NCI-H1105 (cell line): ENCODE results near the gene AMIGO2.
"Not testable (repeated sequence)": the region's sequence is repeated elsewhere in the genome, so short reads cannot be mapped to it uniquely, and the experiment has no call there.

ENCODE experiments used
- DNase-seq: peaks from one replicate; lab custom pipeline; 2025; lab: John Stamatoyannopoulos, UW

Gene AMIGO2

DNA sequence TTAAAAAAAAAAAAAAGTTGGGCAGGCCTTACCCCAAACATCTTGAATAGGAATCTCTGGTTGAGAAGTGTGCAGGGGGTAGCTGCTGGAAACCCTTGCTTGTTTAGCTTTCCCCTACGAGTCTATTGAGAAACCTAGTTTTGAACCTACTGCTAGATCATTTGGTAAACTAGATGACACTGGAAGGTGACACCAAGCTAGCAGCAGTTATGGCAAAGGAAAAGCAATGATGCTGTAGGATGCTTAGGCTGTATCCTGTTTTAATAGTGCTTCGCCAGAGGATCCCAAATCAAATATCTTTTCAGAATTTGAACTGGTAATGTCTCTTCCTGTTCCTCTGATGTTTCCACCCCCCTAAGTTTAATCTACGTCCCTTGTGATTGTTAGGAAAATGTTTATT is 5.8 kb downstream of the AMIGO2 start:
- no peak for DNase-seq

GRCh38 chr12:47071241-47071852 is 8.4 kb downstream of the AMIGO2 start:
- no peak for DNase-seq

- no peak for DNase-seq
Measured at GRCh38 chr12:47070310-47070709, 9.4 kb downstream of the AMIGO2 start.

GRCh38 chr12:47068539-47068938 is 11.2 kb downstream of the AMIGO2 start:
- no peak for DNase-seq

DNA sequence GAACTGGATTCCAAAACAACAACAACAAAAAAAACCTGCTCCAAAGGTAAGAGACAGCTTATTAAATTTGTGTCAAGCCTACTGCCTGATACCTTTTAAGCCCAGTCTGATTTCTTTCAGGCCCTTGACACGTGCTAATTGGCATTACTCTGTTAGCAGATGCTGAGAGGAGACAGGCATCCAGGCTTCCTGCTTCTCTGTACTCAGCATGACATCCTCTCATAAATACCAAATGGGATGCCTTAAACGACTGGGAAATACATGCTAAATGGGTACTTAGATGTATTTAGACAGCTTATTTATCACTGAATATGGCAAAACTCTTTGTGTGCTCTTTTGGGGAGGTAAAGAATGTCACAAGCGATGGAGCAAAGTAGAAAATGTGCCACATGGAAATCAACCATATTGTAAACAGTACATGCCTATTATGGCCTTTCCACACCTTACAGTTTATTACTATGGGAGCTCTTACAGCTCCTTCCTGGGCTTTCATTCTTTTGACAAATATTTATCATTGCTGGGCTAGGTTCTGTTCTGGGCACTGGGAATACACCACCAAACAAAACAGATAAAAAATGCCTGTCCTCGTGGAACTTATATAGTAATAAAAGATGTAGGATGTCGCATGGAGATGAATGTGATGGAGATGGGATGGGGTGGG is 11.9 kb downstream of the AMIGO2 start:
- DNase-seq: no peak

DNA sequence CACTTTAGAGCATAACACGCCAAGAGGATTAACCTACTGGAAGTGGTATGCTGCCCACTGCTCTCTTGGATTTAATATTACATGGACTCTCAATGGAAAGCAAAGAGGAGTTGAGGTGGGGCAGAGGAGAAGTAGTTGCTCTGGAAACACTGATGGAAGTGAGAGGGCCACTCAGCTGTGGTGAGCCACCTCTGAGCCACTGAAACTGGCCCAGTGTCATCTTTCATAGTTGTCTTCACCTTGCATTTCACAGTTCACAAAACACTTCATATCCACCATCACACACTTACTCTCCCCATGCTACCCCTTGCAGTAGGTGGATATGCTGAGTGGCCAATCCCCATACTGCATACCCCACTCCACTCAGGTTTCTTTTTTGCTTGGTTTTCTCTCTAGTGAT is 12.6 kb downstream of the AMIGO2 start:
- no peak for DNase-seq

DNA sequence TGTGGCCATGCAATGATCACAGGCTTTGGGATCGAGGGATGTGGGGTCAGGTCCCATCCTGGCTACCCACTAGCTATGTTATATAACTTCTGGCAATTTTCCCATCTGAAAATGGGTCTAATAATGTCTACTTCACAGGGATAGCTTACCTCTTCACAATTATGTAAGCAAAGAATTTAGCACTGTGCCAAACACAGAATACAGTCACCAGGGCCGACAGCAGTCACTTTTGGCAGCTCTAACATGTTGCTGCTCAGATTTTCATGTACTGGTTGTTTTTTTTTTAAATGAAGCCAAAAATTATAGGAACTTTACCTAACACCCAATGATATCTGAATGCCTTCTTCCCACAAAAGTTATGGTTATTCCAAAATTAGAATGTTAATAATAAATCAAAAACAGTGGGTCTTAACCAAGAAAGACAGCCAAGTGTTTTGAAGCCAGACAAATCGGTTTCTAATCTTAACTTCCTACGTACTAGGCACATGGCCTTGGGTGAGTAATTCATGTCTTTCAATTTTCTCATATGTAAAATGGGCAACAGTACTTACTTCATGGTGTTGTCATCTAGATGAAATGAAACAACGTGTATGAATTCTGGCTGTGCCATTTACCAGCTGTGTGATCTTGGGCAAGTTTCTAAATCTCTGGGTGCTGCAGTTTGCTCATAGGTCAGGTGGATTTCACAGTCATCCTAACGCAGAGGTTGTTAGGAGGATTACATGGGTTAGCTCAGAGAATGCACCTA is 13.3 kb downstream of the AMIGO2 start:
- no peak for DNase-seq

DNA sequence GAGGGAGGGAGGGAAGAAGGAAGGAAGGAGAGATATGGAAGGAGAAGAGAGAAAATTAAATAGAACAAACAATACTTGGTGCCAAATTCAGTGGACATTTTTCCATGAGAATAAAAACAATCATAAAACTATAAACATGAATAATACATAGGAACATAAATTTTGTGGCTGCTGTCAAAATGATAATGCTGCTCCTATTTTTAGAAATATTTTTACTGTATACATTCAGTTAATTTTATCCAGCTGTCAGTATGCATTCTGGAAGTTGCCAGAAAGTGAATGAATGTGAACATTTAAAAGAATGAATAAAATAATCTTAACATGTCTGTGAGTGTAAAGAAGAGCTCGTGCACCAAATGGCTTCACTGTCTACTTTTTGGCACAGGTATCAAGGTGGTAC is 14.2 kb downstream of the AMIGO2 start:
- no peak for DNase-seq

- DNase-seq: not testable (repeated sequence)
Measured at GRCh38 chr12:47058640-47059039, 21.1 kb downstream of the AMIGO2 start.

GRCh38 chr12:47056944-47057343 is 22.8 kb downstream of the AMIGO2 start:
- not testable (repeated sequence) for DNase-seq

DNA sequence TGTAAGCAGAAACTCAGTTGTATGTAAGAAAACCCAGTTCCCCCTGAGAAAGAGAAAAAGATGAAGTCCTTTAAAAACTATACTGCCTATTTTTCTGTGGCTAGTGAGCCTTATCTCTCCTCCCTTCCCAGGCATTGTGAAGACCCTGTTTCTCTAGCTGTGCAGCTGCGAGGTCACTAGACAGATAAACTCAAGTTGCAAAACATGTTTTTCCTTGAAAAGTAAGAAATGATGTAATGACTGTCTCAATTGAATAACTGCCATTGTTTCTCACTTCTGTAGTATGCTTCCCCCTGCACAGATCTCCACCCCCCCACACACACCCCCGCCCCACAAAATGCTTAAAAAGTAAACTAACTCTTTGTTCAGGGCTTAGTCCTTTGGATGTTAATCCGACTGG is 23.9 kb downstream of the AMIGO2 start:
- DNase-seq: not testable (repeated sequence)

DNA sequence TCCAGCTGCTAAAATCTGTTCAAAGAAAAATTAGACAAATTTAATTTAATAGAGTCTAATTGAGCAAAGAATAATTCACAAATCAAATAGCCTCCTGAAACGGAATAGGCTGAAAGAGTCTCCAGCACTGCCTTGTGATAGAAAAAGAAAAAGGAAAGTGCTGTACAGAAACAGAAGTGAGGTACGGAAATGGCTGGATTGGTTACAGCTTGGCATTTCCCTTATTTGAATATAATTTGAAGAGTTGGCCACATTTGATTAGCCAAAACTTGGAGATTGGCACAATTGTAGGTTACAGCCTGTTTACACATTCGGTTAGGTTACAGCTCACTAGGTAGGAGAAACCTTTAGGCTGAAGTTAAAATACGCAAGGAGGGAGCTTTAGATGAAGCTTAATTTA is 25.1 kb downstream of the AMIGO2 start:
- DNase-seq: no peak

- DNase-seq: no peak
Measured at GRCh38 chr12:47053961-47054360, 25.8 kb downstream of the AMIGO2 start.

GRCh38 chr12:47052274-47052673 is 27.5 kb downstream of the AMIGO2 start:
- DNase-seq: no peak

- not testable (repeated sequence) for DNase-seq
Measured at GRCh38 chr12:47051291-47051690, 28.5 kb downstream of the AMIGO2 start.

- no peak for DNase-seq
Measured at GRCh38 chr12:47048541-47048940, 31.2 kb downstream of the AMIGO2 start.

DNA sequence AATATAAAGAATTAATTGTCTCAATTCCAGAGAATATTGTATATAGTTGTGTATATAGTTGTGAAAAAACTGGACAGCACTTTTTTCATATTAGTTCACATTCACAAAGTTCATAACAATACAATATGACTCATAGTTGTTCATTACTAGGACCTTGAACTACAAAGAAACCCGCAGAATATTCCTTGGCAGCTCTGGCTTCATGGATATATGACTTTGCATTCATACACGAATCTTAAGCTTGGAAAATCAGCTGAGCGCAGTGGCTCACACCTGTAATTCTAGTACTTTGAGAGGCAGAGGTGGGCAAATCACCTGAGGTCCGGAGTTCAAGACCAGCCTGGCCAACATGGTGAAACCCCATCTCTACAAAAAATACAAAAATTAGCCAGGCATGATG is 38.4 kb downstream of the AMIGO2 start:
- no peak for DNase-seq

DNA sequence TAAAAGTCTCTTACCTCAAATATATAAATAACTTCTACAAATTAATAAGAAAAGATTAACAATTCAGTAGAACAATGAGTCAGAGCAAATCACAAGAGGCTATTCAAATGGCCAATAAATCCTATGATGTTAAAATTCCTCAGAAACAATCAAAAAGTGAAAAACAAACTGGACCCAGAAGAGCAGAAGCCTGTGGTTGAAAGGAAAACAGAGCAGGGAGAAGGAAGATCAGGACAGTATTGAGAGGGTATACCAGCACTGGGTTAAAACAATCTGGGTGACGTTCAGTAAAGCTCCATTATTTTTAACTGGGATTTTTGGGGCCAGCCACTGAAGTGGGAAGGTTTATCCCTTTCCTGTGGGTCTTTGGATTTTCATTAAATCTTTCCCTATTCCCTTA is 40.0 kb downstream of the AMIGO2 start:
- no peak for DNase-seq

DNA sequence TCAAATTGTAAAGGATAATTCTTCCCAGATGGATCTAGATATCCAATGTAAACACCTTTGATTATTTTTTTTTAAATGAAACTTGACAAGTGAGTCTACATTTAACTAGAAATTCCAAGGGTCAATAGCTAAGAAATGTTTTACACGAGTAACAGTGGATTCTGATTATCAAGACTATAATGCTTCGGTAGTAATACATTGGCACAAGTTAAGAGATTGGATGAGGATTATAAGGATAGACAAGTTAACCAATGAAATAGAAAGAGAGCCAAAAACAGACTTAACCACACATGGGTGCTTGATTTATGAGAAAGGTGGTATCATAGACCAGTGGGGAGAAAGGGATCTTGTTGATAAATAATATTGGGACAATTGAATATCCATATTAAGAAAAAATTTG is 40.7 kb downstream of the AMIGO2 start:
- DNase-seq: no peak

- DNase-seq: no peak
Measured at GRCh38 chr12:47038270-47038748, 41.5 kb downstream of the AMIGO2 start.

DNA sequence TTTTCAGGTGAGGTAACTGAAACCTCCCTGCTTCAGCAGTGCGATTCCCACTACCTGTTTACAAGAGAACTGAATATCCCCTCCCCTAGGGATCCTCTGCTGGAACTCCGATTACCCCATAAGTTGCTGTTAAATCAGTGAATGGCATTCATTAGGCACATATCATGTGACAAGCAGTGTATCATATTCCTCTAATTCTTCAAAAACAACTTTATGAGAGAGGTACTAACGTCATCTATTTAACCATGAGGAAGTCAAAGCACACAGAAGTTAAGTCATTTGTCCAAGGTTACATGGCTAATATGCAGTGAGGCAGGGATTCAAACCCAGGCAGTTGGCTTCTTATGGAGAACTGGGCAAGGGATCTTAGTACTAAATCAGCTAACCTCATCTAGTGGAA is 44.3 kb downstream of the AMIGO2 start:
- DNase-seq: no peak

- no peak for DNase-seq
Measured at GRCh38 chr12:47034661-47035060, 45.1 kb downstream of the AMIGO2 start.
